ENCODE measurements around the gene EYS.

The EYS gene

GRCh38 chr6:64973142-64973541 is 733.9 kb downstream of the EYS start (continued):
- TF ChIP-seq, protein P1, sequence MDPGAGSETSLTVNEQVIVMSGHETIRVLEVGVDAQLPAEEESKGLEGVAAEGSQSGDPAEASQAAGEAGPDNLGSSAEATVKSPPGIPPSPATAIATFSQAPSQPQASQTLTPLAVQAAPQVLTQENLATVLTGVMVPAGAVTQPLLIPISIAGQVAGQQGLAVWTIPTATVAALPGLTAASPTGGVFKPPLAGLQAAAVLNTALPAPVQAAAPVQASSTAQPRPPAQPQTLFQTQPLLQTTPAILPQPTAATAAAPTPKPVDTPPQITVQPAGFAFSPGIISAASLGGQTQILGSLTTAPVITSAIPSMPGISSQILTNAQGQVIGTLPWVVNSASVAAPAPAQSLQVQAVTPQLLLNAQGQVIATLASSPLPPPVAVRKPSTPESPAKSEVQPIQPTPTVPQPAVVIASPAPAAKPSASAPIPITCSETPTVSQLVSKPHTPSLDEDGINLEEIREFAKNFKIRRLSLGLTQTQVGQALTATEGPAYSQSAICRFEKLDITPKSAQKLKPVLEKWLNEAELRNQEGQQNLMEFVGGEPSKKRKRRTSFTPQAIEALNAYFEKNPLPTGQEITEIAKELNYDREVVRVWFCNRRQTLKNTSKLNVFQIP (CRISPR knock-in tag; IDR thresholded peaks at IDR 0.05; ENCODE audit: borderline replicate concordance, low read depth), result no peak
- TF ChIP-seq TCF4 (CRISPR knock-in tag; IDR thresholded peaks at IDR 0.05; ENCODE audit: borderline replicate concordance) (no peak), ZNF565 (CRISPR knock-in tag; conservative IDR thresholded peaks at IDR 0.05; ENCODE audit: low read depth) (no peak), TOX (CRISPR knock-in tag; IDR thresholded peaks at IDR 0.05; ENCODE audit: borderline replicate concordance) (no peak), GLIS3 (CRISPR knock-in tag; IDR thresholded peaks at IDR 0.05) (no peak)

DNA sequence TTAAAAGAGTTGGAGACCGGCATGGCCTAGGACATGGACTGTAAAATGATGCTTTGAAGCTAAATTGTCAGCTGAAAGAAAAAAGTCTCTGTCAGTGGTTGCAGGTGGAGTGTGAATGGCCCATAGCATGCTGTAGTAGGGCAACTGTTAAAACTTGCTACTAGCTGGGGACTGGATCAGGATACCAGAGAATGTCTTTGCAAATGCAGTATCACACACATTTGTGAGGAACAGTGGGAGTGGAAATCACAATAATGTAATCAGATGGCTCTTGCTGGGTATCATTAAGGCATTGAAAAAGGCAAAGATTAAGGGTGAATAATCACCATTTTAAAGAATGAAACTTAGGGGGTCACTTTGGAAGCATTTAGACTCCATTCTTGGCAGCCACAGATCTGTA is 737.9 kb downstream of the EYS start:
- TF ChIP-seq TOX (CRISPR knock-in tag; IDR thresholded peaks at IDR 0.05; ENCODE audit: borderline replicate concordance) (no peak), ZFP30 (CRISPR knock-in tag; IDR thresholded peaks at IDR 0.05) (no peak), RARB (CRISPR knock-in tag; IDR thresholded peaks at IDR 0.05) (no peak), CREB5 (CRISPR knock-in tag; IDR thresholded peaks at IDR 0.05; ENCODE audit: low read depth) (no peak), ZFP3 (CRISPR knock-in tag; IDR thresholded peaks at IDR 0.05) (no peak), ARNTL (CRISPR knock-in tag; IDR thresholded peaks at IDR 0.05; ENCODE audit: borderline replicate concordance, low read depth) (no peak), PPARA (CRISPR knock-in tag; IDR thresholded peaks at IDR 0.05; ENCODE audit: borderline replicate concordance) (no peak), GLIS3 (CRISPR knock-in tag; IDR thresholded peaks at IDR 0.05) (no peak), OSR1 (CRISPR knock-in tag; IDR thresholded peaks at IDR 0.05) (no peak), CSRNP3 (CRISPR knock-in tag; IDR thresholded peaks at IDR 0.05) (no peak), ZNF70 (CRISPR knock-in tag; IDR thresholded peaks at IDR 0.05) (no peak), ISL1 (CRISPR knock-in tag; IDR thresholded peaks at IDR 0.05) (no peak)
- TF ChIP-seq, protein P1 (CRISPR knock-in tag; IDR thresholded peaks at IDR 0.05; ENCODE audit: borderline replicate concordance, low read depth), result no peak
- TF ChIP-seq, protein P2, sequence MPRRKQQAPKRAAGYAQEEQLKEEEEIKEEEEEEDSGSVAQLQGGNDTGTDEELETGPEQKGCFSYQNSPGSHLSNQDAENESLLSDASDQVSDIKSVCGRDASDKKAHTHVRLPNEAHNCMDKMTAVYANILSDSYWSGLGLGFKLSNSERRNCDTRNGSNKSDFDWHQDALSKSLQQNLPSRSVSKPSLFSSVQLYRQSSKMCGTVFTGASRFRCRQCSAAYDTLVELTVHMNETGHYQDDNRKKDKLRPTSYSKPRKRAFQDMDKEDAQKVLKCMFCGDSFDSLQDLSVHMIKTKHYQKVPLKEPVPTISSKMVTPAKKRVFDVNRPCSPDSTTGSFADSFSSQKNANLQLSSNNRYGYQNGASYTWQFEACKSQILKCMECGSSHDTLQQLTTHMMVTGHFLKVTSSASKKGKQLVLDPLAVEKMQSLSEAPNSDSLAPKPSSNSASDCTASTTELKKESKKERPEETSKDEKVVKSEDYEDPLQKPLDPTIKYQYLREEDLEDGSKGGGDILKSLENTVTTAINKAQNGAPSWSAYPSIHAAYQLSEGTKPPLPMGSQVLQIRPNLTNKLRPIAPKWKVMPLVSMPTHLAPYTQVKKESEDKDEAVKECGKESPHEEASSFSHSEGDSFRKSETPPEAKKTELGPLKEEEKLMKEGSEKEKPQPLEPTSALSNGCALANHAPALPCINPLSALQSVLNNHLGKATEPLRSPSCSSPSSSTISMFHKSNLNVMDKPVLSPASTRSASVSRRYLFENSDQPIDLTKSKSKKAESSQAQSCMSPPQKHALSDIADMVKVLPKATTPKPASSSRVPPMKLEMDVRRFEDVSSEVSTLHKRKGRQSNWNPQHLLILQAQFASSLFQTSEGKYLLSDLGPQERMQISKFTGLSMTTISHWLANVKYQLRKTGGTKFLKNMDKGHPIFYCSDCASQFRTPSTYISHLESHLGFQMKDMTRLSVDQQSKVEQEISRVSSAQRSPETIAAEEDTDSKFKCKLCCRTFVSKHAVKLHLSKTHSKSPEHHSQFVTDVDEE (CRISPR knock-in tag; IDR thresholded peaks at IDR 0.05), result no peak
- ATAC-seq, result no peak

DNA sequence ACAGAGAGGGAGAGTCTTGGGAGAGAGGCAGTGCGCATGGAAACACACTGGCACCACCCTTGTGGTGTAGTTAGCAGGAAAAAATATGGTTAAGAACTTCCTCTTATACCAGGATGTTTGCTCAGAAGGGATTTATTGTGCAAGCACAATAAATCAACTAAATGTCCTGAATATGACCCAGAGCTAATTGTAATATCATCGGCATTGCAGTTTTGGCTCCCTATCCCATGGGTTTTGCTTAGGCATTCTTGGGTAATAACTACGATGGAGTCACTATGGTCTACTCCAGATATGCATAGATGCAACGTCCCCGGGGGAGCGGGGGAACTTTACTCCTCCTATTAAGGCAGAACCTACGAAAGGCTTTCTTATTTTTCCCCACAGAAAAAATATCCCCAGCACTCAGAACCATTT is 751.6 kb downstream of the EYS start:
- ATAC-seq, result no peak
- TF ChIP-seq OSR1 (CRISPR knock-in tag; IDR thresholded peaks at IDR 0.05), result no peak
- TF ChIP-seq ZFP30 (CRISPR knock-in tag; IDR thresholded peaks at IDR 0.05), result no peak
- TF ChIP-seq CSDC2 (CRISPR knock-in tag; IDR thresholded peaks at IDR 0.05), result no peak
- no peak for TF ChIP-seq BACH2 (CRISPR knock-in tag; IDR thresholded peaks at IDR 0.05; ENCODE audit: borderline replicate concordance)
- no peak for TF ChIP-seq ARNTL (CRISPR knock-in tag; IDR thresholded peaks at IDR 0.05; ENCODE audit: borderline replicate concordance, low read depth)

DNA sequence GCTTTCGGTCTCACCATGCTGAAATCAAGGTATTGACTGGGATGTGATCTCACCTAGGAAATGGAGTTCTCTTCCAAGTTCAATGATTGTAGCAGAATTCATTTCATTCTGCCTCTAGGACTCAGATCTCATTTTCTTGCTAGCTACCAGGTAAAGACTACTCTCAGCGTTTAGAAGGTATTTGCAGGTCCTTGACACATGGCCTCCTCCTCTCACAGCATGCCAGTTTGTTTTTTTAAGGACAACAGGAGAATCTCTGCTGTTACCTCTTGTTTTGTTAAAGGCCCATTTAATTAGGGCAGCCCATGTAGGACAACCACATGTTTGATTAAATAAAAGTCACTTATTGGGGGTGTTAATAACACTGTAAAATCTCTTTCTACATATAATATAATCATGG is 757.8 kb downstream of the EYS start:
- no peak for ATAC-seq
- TF ChIP-seq CREB5 (CRISPR knock-in tag; IDR thresholded peaks at IDR 0.05; ENCODE audit: low read depth), result no peak
- no peak for TF ChIP-seq CSRNP3 (CRISPR knock-in tag; IDR thresholded peaks at IDR 0.05)
- no peak for TF ChIP-seq ZNF565 (CRISPR knock-in tag; conservative IDR thresholded peaks at IDR 0.05; ENCODE audit: low read depth)
- TF ChIP-seq BACH2 (CRISPR knock-in tag; IDR thresholded peaks at IDR 0.05; ENCODE audit: borderline replicate concordance), result no peak
- TF ChIP-seq GLIS3 (CRISPR knock-in tag; IDR thresholded peaks at IDR 0.05), result no peak
- TF ChIP-seq ZC3H10 (CRISPR knock-in tag; IDR thresholded peaks at IDR 0.05), result no peak
- no peak for TF ChIP-seq ZFP3 (CRISPR knock-in tag; IDR thresholded peaks at IDR 0.05)
- no peak for TF ChIP-seq SNAI2 (CRISPR knock-in tag; IDR thresholded peaks at IDR 0.05)
- no peak for TF ChIP-seq RARB (CRISPR knock-in tag; IDR thresholded peaks at IDR 0.05)
- TF ChIP-seq TOX (CRISPR knock-in tag; IDR thresholded peaks at IDR 0.05; ENCODE audit: borderline replicate concordance), result no peak
- TF ChIP-seq PPARA (CRISPR knock-in tag; IDR thresholded peaks at IDR 0.05; ENCODE audit: borderline replicate concordance), result no peak
- no peak for TF ChIP-seq ISL1 (CRISPR knock-in tag; IDR thresholded peaks at IDR 0.05)

Data from SK-N-SH treated with all-trans-retinoic acid at 6 μM for 48 hours (cell line).